Epidermal melanocyte (primary cell): Measurements from ENCODE around the gene RNF144A.

Experiments used
- DNase-seq: peaks from one replicate; pipeline ENCODE4 v3.0.0; 2011; ENCODE audit warnings: low spot score; ENCODE audit not compliant: insufficient read length

Gene RNF144A

DNA sequence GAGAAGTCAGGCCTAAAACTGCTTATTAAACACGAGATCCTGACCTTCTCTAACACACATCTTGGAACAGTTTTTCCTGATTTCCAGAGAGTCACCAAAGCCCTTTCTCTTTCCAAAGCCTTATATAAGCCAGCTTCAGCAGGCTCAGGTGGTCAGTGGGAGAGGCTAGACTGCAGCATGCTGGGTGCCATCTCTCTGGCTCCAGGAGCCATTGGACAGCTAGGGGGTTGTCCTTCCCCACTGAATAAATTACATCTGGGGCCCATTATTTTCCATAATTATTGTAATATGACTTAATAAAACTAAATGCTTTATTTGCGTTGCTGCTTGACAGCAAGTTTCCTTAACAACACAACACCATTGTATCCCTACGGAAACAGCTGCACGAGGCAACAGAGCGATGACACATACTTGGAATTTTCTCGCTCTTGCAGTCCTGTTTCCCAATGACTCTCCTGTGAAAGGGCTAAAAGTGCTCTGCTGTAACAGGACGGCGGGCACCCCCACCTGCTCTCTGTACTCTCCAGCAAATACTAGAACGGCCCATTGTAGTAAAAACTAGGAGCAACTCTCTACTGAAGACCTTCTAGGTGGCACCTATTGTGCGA, 160.6 kb downstream of the RNF144A start:
- DNase-seq = no peak

GRCh38 chr2:7083580-7084509, 166.6 kb downstream of the RNF144A start:
- no peak for DNase-seq

- no peak for DNase-seq
Measured at GRCh38 chr2:7084601-7085000, 167.4 kb downstream of the RNF144A start.

DNA sequence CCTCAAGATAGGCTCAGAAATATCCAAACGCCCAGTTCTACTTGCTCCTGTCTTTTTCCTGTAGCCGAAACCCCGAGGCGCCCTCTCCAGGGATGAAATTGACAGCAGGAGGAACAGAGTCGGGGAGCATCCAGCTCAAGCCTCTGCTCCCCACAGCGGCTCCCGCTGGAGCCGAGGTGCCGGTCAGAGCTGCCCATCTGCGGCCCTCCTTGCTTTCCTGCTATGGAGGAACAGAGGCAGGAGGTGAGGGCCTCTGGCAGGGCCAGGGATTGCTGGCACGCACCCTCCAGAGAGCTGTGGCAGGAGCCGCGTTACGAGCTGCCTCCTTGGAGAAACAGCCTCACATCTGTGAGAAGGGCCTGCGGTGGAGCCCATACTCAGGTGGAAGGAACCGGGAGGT, 172.1 kb downstream of the RNF144A start:
- DNase-seq = no peak

DNA sequence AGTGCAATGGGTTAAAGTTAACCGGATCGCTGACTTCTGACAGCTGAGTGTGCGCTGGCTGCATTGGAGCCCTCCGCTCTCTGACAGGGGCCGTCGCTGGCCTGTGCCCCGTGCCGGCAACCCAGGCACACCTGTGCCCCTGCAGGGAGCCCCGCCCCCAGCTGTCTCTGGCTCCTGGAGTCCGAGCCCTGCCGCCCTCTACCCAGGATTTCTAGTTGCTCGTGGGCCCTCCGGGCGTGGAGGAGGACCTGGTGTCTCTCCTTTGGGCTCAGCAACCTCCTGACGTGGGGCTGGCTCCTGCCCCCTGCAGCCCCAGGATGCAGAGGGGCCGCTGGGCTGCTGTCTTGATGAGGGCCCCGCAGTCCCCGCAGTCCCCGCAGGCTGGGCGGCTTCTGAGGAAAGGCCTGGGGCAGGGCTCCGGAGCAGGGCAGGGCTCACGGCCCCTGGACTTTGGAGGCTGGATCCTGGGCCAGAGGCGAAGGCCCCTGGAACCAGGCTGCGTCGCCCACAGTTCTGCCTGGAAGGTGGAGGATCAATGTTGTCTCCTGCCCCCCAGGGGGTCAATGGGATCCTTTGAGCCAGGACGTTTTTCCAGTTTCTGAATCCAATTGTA, 172.8 kb downstream of the RNF144A start:
- DNase-seq = no peak

DNA sequence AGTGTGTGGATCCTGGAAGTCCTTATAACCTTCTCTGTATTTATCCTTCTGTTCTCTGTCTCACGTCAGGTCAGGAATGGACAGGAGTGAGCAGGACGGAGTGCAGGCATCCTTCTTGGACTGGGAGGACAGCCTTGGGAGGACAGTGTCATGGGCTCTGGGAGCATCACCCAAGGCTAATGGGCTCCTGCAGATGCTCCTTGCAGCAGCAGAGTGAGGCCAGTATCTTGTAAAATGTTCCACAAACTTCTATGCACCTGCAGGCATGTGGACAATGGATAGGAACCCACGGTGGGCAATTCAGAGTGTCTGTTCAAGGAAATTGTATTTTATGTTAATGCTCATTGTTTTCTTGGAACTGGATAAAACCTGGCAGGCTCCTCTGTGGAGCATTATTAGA, 176.2 kb downstream of the RNF144A start:
- DNase-seq = no peak
